Hepatocyte (in vitro differentiated cells): ENCODE data around the gene LRRC9. TPM values are rescaled to one million over a fixed set of nuclear protein-coding genes. Genes with fewer than 3 reads are reported as not detected.

ENCODE experiments used
- DNase-seq: peaks from one replicate; pipeline ENCODE4 v3.0.0-alpha.2; 2016; ENCODE audit warnings: low spot score
- H2AFZ ChIP-seq: fragments of 200-600 bp; sonication (generic); 2 replicates; pipeline ENCODE4 v1.6.0; 2016; ENCODE audit warnings: antibody characterized with exemption, mild to moderate bottlenecking
- H3K27ac ChIP-seq: fragments of 200-600 bp; sonication (generic); 2 replicates; pipeline ENCODE4 v1.5.1; 2016; ENCODE audit warnings: mild to moderate bottlenecking
- H3K27me3 ChIP-seq: fragments of 200-600 bp; sonication (generic); 2 replicates; pipeline ENCODE4 v1.6.1; 2016
- H3K36me3 ChIP-seq: fragments of 200-600 bp; sonication (generic); replicated peaks from 2 replicates; pipeline ENCODE4 v1.5.1; 2016; ENCODE audit warnings: low read depth; ENCODE audit not compliant: insufficient read depth
- H3K4me1 ChIP-seq: fragments of 200-600 bp; sonication (generic); 2 replicates; pipeline ENCODE4 v1.5.1; 2016; ENCODE audit warnings: mild to moderate bottlenecking, moderate library complexity; ENCODE audit not compliant: insufficient read depth
- H3K4me2 ChIP-seq: fragments of 200-600 bp; sonication (generic); 2 replicates; pipeline ENCODE4 v1.6.0; 2016
- H3K4me3 ChIP-seq: fragments of 200-600 bp; sonication (generic); 2 replicates; pipeline ENCODE4 v1.5.1; 2016; ENCODE audit warnings: mild to moderate bottlenecking
- H3K79me2 ChIP-seq: fragments of 200-600 bp; sonication (generic); 2 replicates; pipeline ENCODE4 v1.6.0; 2017; ENCODE audit warnings: mild to moderate bottlenecking
- H3K9me2 ChIP-seq: fragments of 200-600 bp; sonication (generic); replicated peaks from 2 replicates; pipeline ENCODE4 v1.6.0; 2017; ENCODE audit warnings: mild to moderate bottlenecking; ENCODE audit not compliant: insufficient read depth
- H3K9me3 ChIP-seq: fragments of 200-600 bp; sonication (generic); 2 replicates; pipeline ENCODE4 v1.5.1; 2016; ENCODE audit warnings: low read depth, mild to moderate bottlenecking
- H4K20me1 ChIP-seq: fragments of 200-600 bp; sonication (generic); 2 replicates; pipeline ENCODE4 v1.6.0; 2016; ENCODE audit warnings: mild to moderate bottlenecking; ENCODE audit not compliant: insufficient read depth, poor library complexity, severe bottlenecking
- CTCF ChIP-seq: fragments of 200-600 bp; sonication (generic); IDR thresholded peaks from 2 replicates; pipeline ENCODE4 v1.5.1; 2016; ENCODE audit warnings: antibody characterized with exemption, mild to moderate bottlenecking; ENCODE audit not compliant: poor library complexity
- EZH2 ChIP-seq: fragments of 200-600 bp; sonication (generic); IDR thresholded peaks from 2 replicates; pipeline ENCODE4 v1.6.1; 2016; ENCODE audit warnings: antibody characterized with exemption, mild to moderate bottlenecking, borderline replicate concordance
- EZH2phosphoT487 ChIP-seq: fragments of 200-600 bp; sonication (generic); IDR thresholded peaks from one replicate; pipeline ENCODE4 v1.6.1; 2018; ENCODE audit warnings: antibody characterized with exemption, mild to moderate bottlenecking, low read depth, moderate library complexity; ENCODE audit not compliant: unreplicated experiment, severe bottlenecking
- WGBS: methylation state at CpG from one replicate; pipeline ENCODE4 v1.1.6; 2016; ENCODE audit warnings: low lambda C conversion rate; ENCODE audit errors: missing lambda C conversion rate; 5-methylcytosine and 5-hydroxymethylcytosine counted together
- polyA plus RNA-seq: library from polyadenylated mRNA; unstranded; fragments of >200 nt; fragmentation: Nextera tagmentation; extraction: Ambion mirVana; gene quantifications from 2 replicates; pipeline ENCODE4 v1.2.1, GENCODE V29; 2016
- total RNA-seq: library from RNA; depleted of rRNA; stranded (reverse); fragments of >200 nt; gene quantifications from 2 replicates; pipeline ENCODE4 v1.2.3, GENCODE V29; 2014

LRRC9 gene
- total and polyA plus RNA-seq, 2 experiments from 2014 or later, result 0.13 to 2.1 TPM

GRCh38 chr14:60087668-60088067 lies 167.7 kb downstream of the LRRC9 start:
- no peak overlapping the region for H3K27ac ChIP-seq
- no peaks in the 10 kb centered on the region for H3K9me2 ChIP-seq
- no peak overlapping the region for H2AFZ ChIP-seq
- peaks cover 8% of the 10 kb centered on the region for H3K4me1 ChIP-seq
- no peaks in the 10 kb centered on the region for H3K27me3 ChIP-seq
- H3K36me3 ChIP-seq, result no peaks in the 10 kb centered on the region
- no peaks in the 10 kb centered on the region for H3K9me3 ChIP-seq
- no peak for DNase-seq
- H4K20me1 ChIP-seq, result no peaks in the 10 kb centered on the region
- TF ChIP-seq EZH2phosphoT487, result no peak
- no peak for TF ChIP-seq EZH2
- no peak for TF ChIP-seq CTCF
- peaks cover 3% of the 10 kb centered on the region for H3K79me2 ChIP-seq
- no peak overlapping the region for H3K4me3 ChIP-seq
- WGBS, result 81% methylated on average over 3 of the region's 3 CpGs
- no peak overlapping the region for H3K4me2 ChIP-seq

DNA sequence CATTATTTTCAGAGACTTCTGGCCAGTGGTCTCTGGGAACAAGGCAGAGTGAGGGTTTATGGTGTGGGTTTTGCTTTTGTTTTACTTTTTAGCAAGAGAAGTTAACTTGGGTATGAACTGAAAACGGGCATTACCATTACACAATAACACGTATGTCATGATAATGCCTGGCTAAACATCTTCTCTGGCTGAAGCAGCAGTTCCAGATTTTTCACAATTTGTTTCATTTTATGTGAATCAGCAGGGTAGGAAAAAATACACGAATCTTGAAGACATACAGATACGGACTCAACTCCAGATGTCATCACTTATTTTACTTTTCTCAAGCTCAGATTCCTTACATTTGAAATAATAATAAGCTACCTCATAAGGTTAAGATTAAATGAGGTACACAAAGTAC lies 169.3 kb downstream of the LRRC9 start:
- H3K4me1 ChIP-seq, result peaks cover 8% of the 10 kb centered on the region
- no peaks in the 10 kb centered on the region for H3K36me3 ChIP-seq
- H3K4me3 ChIP-seq, result no peak overlapping the region
- WGBS, result 53% methylated on average over 4 of the region's 4 CpGs
- no peak overlapping the region for H3K27ac ChIP-seq
- peak overlapping the region; percentile 10 for H2AFZ ChIP-seq
- no peaks in the 10 kb centered on the region for H3K9me2 ChIP-seq
- H3K4me2 ChIP-seq, result no peak overlapping the region
- H3K27me3 ChIP-seq, result no peaks in the 10 kb centered on the region
- H3K79me2 ChIP-seq, result peaks cover 18% of the 10 kb centered on the region
- H4K20me1 ChIP-seq, result no peaks in the 10 kb centered on the region
- DNase-seq, result no peak
- H3K9me3 ChIP-seq, result no peaks in the 10 kb centered on the region
- TF ChIP-seq EZH2phosphoT487 (no peak), CTCF (no peak), EZH2 (no peak)

DNA sequence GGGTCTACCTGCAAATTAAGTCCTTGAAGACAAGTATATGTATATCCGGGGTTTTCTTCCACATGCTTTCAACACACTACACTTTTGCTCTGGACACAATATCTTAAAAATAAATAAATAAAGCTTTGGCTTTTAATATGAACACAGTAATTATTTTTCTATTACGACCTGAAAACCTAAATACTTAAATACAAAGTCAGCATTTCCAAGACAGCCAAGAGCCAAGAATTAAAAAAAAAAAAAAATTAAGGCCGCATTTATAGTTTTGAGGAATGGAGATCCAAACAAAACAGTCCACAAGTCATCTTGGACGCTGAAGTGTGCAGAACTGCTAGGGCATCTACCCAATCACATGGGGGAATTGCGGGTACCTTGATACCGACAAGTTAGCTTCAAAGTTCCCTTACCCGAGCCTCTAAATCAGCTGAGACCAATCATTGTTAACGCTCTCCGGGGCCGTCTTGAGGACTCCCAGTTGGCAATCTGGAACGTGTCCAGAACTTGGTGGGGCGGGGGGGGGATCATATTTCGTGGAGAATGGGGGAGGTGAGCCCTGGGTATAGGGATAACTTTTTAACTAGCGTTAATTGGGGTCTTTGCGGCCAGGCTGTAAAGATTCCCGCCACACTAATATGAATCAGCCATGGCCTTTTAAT lies 171.0 kb downstream of the LRRC9 start:
- WGBS, result 12% methylated on average over 16 of the region's 16 CpGs
- Histone ChIP-seq H4K20me1 (peaks cover 10% of the 10 kb centered on the region), H3K27ac (peak overlapping the region; percentile 98), H3K36me3 (no peaks in the 10 kb centered on the region), H3K4me2 (peak overlapping the region; percentile 76), H3K9me3 (no peaks in the 10 kb centered on the region), H2AFZ (peak overlapping the region; percentile 90), H3K4me3 (peak overlapping the region; percentile 23), H3K9me2 (no peaks in the 10 kb centered on the region), H3K4me1 (peaks cover 16% of the 10 kb centered on the region), H3K79me2 (peaks cover 36% of the 10 kb centered on the region), H3K27me3 (no peaks in the 10 kb centered on the region)
- DNase-seq, result peak; percentile 61
- TF ChIP-seq EZH2phosphoT487, result no peak
- no peak for TF ChIP-seq CTCF
- no peak for TF ChIP-seq EZH2
